Fibroblast of skin of scalp (primary cell): ENCODE data around the gene CHID1.

Experiments used
- DNase-seq: peaks from one replicate; pipeline ENCODE4 v3.0.0-alpha.2; 2013

CHID1 gene

DNA sequence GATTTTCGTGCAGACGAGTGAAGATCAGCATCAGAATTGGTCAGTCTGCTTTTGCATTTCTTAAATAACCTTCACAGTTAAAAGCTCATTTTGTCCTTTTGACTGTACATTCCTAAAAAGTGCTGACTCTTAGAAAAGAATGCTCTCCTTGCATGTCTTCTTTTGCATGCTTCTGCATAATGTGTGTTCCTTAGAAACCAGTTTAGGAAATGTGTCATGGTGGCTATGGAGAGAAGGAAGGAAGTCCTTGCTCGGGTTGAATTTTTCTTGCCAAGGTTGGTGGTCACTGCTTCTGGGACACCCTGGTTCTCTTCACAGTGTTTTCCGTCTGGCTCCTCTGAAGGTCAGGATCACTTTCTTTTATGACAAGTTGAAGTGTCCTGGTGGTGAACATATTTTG lies 21.8 kb upstream of the CHID1 start:
- DNase-seq, result no peak

DNA sequence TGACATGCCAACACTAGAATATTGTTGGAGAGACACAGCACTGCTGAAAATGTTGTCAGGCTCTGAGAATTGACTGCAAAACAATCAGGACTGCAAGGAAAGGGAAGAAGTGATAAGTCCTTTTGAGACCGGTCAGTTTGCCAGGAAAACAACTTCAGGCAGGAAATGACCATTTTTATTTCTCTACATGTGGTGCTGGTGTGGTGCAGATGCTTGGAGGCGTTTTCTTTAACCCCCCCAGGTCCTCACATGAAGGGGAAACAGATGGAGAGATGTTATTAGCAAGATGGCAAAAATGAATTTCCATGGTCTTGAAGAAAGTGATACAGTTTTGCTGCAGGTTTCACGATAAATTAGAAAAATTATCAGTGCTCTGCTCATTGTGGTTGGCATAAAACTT lies 20.8 kb upstream of the CHID1 start:
- no peak for DNase-seq

DNA sequence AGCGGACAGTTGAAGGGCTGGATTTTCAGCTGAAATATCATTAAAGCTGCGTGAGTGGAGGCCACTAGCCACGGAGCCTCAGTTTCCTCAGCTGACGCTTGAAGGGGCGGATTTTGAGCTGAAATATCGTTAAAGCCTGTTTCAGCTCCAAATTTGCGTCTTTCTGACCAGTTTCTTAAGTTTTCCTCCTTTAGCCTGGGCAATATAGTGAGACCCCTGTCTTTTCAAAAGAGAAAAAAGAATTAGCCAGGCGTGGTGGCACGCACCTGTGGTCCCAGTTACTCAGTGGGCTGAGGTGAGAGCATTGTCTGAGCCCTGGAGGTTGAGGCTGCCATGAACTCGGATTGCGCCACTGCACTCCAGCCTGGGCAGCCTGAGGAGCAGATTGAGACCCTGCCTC lies 18.8 kb upstream of the CHID1 start:
- no peak for DNase-seq

- no peak for DNase-seq
These were observed 18.2 kb upstream of the CHID1 start for GRCh38 chr11:928786-929185.

DNA sequence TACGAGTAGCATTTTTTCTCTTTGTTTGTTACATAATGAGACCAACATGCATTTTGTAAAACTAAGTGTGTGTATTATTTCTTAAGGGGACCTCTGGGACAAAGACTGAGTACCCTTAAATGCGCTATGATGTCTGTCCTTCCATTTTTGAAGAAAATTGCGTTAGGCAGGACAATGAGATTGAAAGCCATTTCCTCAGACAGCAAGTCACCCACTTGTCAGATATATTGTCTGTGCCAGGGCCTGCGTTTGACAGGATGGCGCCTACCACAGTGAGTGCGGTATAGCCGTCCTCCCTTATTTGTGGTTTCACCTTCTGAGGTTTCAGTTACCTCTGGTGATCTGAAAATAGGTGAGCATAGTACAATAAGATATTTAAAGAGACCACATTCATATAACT lies 17.3 kb upstream of the CHID1 start:
- no peak for DNase-seq

GRCh38 chr11:926341-926916 lies 15.8 kb upstream of the CHID1 start:
- peak; percentile 60 for DNase-seq

GRCh38 chr11:925496-926301 lies 15.1 kb upstream of the CHID1 start, which contains the start of gene AP2A2:
AP2A2 (plus strand) TSS chr11:925870; CDS start chr11:926022, 152 bp downstream.
- peak; percentile 93 for DNase-seq

DNA sequence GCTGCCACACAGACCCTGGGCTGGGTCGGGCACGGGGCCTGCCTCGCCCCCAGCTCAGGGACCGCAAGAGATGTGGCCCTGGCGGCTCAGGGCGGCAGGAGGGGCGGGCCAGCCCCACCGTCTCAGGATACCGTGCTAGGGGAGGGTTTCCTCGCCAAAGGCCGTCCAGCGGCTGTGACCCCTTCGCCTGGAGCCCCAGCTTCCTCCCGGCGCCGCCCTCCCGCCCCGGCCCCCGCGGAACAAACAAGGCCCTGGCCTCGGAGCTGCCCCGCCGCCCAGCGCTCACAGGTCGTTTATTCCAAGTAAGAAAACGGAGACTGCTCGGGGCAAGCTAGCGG lies 14.5 kb upstream of the CHID1 start:
- no peak for DNase-seq

DNA sequence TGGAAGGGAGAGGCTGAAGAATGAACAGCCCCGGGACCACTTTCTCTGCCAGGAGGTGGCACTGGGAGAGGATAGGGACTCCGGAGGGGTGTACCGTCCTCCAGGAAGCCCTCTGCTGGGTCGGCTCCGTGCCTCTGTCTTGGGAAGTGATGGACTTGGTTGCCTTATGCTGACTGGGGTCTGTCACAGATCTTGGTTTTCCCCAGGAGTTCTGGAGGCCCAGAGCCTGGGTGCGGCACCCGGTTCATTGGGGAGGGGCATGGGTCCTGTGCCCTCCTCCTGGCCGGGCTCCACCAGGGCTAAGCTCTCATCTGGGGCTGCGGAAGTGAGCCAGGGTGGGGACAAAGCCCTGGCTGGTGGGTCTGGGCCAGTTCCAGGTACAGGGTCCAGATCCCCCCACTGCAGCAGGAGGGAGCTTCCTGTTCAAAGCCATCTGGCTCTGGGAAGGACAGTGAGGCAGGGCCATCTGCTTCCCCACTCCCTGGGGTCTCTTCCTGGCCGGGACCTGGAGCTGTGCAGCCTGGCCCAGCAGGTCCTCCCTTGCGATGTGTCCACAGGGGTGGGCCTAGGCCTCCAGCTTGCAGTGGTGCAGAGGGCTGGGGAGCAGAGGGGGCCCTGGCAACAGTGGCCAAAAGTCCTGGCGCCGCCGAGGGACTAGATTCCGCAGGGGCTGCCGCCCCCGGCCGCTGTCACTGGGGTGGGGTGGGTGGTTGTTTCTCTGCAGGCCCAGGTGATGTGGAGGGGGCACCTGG lies 14.0 kb upstream of the CHID1 start:
- no peak for DNase-seq

- no peak for DNase-seq
These were observed 13.2 kb upstream of the CHID1 start for GRCh38 chr11:923691-924405.

DNA sequence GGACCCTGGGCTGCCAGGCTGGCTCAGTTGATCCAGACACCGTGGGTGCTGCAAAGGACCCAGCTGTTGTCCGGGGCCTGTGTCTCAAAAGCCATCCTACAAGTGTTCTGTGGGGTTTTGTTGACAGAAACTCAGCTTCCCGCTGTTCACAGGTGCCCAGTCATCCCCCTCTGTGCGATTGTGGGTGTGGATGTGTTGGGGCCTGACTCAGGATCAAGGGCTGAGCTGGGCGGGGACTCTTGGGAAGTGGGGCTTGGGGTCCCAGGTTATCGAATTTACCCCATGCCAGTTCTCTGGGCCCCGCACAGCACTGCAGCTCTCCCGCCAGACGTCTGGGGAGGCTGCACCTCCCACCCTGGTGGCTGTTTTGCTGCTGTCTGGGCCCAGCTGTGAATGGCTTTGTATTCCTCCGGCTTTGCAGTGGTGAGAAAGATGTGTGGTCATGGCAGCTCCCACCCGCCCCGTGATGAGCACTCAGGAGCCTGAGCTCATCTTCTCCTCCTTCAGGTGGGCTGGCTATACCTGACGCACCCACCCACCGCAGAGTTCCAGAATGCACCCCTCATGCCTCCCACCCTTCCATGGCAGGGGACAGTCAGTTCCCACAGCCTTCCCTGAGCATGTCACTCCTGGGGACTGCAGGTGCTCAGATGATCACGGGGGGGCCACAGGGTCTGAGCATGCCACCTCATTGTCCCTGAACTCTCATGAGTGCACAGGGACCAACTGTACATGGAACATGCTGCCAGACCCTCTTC lies 11.5 kb upstream of the CHID1 start:
- no peak for DNase-seq

DNA sequence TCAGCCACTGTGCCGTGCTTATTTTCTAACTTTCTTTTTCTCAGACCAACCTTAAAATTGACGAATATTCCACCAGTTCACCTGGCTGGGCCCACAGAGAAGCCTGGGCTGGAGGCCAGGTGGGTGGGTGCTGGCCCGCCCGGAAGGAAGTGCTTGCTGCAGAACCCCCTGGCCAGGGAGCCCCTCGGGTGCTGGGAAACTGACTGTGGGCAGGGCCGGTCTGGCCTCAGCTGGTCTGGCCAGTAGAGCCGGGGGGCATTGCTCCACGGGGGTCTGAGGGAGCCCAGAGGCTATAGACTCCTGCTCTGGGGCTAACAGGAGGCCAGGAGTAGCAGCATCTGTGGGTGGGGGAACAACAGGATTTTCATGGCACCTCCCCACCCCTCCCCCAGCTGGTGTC lies 6.8 kb upstream of the CHID1 start:
- no peak for DNase-seq

DNA sequence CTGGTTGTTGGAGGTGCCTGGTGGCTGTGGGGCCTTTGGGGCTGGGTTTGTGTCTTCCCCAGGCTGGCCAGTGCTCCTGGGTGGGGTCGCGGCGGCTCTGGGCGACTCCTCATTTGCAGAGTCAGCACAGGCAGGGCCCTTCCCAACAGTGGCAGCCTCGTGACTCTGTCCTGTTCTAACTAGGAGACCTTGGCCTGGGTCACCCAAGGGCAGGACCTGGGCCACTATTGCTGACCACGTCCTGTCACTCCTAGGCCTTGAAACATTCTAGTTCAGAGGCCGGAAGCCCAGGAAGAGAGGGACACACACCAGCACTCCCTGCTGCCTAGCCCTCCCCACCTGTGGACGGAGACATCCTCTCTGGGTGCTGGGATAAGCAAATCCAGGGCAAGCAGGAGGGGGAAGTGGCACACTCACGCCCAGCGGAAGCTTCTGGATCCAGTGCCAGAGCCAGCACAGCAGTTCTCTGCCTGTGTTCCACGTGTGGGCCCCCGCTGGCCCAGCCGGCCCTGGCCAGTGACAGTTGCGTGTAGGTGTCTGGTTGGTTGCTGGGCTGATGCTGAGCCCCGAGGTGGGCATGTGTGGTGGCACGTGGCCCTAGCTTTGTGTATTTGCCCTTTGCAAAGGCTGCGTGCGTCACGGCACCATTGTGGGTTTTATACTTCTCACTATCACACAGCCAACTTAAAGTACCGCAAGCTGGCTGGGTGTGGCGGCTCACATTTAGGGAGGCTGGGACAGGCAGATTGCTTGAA lies 4.3 kb upstream of the CHID1 start:
- DNase-seq, result no peak

- no peak for DNase-seq
These were observed 3.6 kb upstream of the CHID1 start for GRCh38 chr11:914204-914603.

- DNase-seq, result no peak
These were observed 2.4 kb upstream of the CHID1 start for GRCh38 chr11:913043-913442.

GRCh38 chr11:912266-912665 lies 1.7 kb upstream of the CHID1 start:
- DNase-seq, result no peak

DNA sequence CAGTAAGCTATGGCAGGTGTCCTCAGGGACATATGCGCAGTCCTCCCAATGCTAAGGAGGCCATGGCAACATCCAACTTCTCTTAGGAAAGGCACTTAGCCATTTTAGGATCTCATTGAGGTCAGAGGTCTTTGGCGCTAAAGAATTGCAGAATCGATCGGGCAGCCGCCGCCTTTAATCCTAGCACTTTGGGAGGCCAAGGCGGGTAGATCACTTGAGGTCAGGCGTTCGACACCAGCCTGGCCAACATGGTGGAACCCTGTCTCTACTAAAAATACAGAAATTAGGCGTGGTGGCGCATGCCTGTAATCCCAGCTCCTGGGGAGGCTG lies 1.2 kb upstream of the CHID1 start:
- no peak for DNase-seq

DNA sequence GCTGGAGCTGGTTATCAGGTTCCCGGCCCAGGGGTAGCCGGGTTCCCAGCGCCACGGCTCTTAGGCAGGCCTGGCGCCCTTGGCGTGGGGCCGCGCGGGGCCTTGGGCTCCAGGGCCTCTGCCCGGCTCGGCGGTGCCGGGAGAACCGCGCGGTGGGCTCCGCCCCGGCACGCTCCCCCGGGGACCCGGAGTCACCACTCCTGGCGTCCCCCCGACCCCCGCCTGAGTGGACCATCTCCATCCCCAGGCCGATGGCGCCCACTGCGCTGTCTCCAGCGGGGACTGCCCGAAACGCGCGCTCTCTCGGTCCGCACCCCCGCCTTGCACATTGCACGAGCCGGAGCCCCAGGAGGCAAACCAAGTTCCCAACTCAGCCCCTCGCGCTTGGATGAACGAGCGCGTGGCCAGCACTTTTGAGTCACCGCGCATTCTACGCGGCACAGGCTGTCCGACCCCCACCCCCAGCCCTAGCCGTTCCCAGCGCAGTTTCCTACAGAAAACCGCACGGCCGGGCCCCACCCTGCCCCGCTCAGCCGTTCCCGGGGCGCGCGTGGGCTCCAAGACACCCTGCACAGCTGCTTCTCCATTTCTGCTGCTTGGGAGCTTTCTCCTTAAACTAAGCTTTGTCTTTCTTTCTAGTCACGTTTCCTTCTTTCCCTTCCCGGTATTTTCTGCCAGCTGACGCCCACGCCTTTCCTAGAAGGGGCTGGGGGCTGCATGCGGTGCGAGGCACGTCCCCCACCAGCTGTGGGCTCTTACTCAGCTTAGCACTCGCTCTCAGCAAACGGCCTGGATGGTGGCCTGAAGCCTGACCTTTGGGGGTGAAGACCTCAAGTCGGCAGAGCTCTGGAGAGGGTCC lies 650 bp upstream of the CHID1 start:
- DNase-seq, result peak; percentile 71

DNA sequence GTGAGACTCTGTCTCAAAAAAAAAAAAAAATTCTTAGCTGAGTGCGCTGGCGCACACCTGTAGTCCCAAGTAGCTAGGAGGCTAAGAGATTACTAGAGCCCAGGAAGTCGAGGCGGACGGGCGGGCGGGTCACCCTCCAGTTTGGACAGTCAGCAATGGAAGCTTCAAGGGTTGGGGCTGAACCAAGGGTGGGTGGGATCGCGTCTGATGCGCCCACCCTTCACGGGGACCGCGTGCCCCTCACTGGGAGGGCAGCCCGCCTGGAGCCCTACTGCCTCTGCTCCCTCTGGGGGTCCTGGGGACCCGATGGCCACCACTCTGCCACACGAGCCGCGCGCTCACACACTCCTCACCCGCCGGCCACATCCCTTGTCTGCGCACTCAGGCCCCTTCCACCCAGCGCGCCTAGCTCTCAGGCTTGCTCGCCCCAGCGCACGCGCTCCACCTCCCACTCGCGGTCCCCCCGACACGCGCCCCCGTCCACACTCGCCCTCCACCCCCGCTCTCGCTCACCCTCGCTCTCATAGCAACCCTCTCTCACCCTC lies 494 bp downstream of the CHID1 start:
- DNase-seq, result no peak

GRCh38 chr11:909406-909805 lies 1.2 kb downstream of the CHID1 start:
- no peak for DNase-seq

GRCh38 chr11:908273-908672 lies 2.3 kb downstream of the CHID1 start:
- DNase-seq, result no peak
